Endodermal cell (in vitro differentiated cells): ENCODE results near the gene GALR1. TPM values are rescaled to one million over a fixed set of nuclear protein-coding genes. Genes with fewer than 3 reads are reported as not detected.

ENCODE experiments used
- DNase-seq: peaks from one replicate; pipeline ENCODE4 v3.0.0-alpha.2; 2017
- H3K27ac ChIP-seq: 2 replicates; pipeline ENCODE4 v1.5.1; 2013; ENCODE audit warnings: mild to moderate bottlenecking, low read depth, low read length, moderate library complexity
- H3K27me3 ChIP-seq: 2 replicates; pipeline ENCODE4 v1.6.1; 2013; ENCODE audit warnings: mild to moderate bottlenecking, low read length, moderate library complexity; ENCODE audit not compliant: insufficient read depth, control insufficient read depth, poor library complexity, severe bottlenecking
- H3K36me3 ChIP-seq: 2 replicates; pipeline ENCODE4 v1.7.0; 2013; ENCODE audit warnings: mild to moderate bottlenecking, low read length, moderate library complexity; ENCODE audit not compliant: control insufficient read depth, insufficient read depth
- H3K4me1 ChIP-seq: one replicate; pipeline ENCODE4 v1.7.0; 2013; ENCODE audit warnings: low read length; ENCODE audit not compliant: control insufficient read depth, insufficient read depth
- H3K4me3 ChIP-seq: 2 replicates; pipeline ENCODE4 v1.5.1; 2013; ENCODE audit warnings: mild to moderate bottlenecking, low read length, moderate library complexity
- H3K9ac ChIP-seq: 2 replicates; pipeline ENCODE4 v1.6.1; 2013; ENCODE audit warnings: mild to moderate bottlenecking, low read length, moderate library complexity; ENCODE audit not compliant: poor library complexity, severe bottlenecking; ENCODE audit errors: extremely low read depth
- H3K9me3 ChIP-seq: 2 replicates; pipeline ENCODE4 v1.6.1; 2013; ENCODE audit warnings: mild to moderate bottlenecking, low read length, moderate library complexity; ENCODE audit not compliant: control insufficient read depth
- H3K27ac Mint-ChIP-seq: 2 replicates; pipeline ENCODE4 v1.8.0; 2020; ENCODE audit warnings: mixed read lengths
- H3K27me3 Mint-ChIP-seq: 2 replicates; pipeline ENCODE4 v1.8.0; 2021; ENCODE audit warnings: mild to moderate bottlenecking, mixed read lengths; ENCODE audit not compliant: insufficient read depth
- H3K36me3 Mint-ChIP-seq: 2 replicates; pipeline ENCODE4 v1.8.0; 2020; ENCODE audit warnings: low read depth, mixed read lengths
- H3K4me1 Mint-ChIP-seq: 2 replicates; pipeline ENCODE4 v1.8.0; 2020; ENCODE audit warnings: mixed read lengths
- H3K4me3 Mint-ChIP-seq: 2 replicates; pipeline ENCODE4 v1.8.0; 2020; ENCODE audit warnings: mild to moderate bottlenecking, moderate library complexity, mixed read lengths
- H3K9me3 Mint-ChIP-seq: 2 replicates; pipeline ENCODE4 v1.8.0; 2020; ENCODE audit warnings: mild to moderate bottlenecking, mixed read lengths
- WGBS, 2 experiments: methylation state at CpG; one replicate each; pipeline versions ENCODE4 v1.1.5 to v1.1.7; 2013; ENCODE audit warnings: missing lambda C conversion rate in 2 of 2, mixed read lengths in 1 of 2; ENCODE audit not compliant: insufficient coverage in 1 of 2, insufficient read length in 1 of 2; 5-methylcytosine and 5-hydroxymethylcytosine counted together
- total RNA-seq, 2 donors: library from RNA; stranded (reverse); fragmentation: NEBNext Ultra II Directional in 1 of 2; extraction: Animal tissue kit (Norgen Biotek cat#: 25700) in 1 of 2; gene quantifications; 2 replicates in 1 of 2; 3 replicates in 1 of 2; pipeline ENCODE4 v1.2.1, GENCODE V29; 2021
- TF ChIP-seq, protein P1 (sequence below): fragments of 200-600 bp; sonication (generic); conservative IDR thresholded peaks from 2 replicates; pipeline ENCODE4 v1.5.0; 2021; ENCODE audit warnings: antibody characterized with exemption, mild to moderate bottlenecking

GALR1 gene
- total RNA-seq, 2 donors from 2014 or later = 0.04 TPM; not detected in 1

DNA sequence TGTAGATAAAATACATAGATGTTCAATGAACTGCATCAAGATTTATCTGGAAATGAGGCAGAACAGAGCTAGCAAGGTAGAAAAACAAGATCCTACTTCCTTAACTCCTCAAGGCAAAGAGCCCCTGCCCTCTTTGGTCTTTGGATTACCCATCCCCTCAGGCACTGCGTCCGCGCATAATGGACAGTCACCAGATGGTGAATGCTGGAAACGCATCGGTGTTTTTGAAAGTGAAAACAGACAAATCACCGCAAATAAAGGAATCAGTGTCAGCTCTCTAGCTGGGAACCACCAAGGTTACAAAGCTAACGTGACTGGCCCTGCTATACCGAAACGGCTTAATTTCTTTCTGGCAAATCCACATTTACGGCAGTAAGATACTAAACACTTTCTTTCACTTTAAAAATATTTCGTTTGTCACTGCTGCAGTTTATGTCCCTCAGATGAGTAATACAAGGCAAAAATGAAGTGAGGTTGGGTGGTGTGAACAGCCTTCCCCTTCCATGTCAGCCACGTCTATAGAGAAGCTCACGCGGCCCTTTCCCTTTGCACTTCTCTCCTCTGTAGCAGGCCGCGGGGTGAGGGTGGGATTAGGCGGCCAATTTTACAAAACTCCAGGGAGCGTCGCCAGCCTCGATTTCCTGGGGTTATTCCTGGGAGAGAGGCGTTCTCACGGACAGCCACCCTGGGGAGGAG is 627 bp upstream of the GALR1 start:
- Mint-ChIP-seq H3K9me3 (peaks cover 12% of the 10 kb centered on the region), H3K4me1 (peaks cover 10% of the 10 kb centered on the region), H3K4me3 (peak overlapping the region; percentile 54), H3K27me3 (peaks cover 88% of the 10 kb centered on the region), H3K36me3 (no peaks in the 10 kb centered on the region), H3K27ac (no peak overlapping the region)
- TF ChIP-seq, protein P1, sequence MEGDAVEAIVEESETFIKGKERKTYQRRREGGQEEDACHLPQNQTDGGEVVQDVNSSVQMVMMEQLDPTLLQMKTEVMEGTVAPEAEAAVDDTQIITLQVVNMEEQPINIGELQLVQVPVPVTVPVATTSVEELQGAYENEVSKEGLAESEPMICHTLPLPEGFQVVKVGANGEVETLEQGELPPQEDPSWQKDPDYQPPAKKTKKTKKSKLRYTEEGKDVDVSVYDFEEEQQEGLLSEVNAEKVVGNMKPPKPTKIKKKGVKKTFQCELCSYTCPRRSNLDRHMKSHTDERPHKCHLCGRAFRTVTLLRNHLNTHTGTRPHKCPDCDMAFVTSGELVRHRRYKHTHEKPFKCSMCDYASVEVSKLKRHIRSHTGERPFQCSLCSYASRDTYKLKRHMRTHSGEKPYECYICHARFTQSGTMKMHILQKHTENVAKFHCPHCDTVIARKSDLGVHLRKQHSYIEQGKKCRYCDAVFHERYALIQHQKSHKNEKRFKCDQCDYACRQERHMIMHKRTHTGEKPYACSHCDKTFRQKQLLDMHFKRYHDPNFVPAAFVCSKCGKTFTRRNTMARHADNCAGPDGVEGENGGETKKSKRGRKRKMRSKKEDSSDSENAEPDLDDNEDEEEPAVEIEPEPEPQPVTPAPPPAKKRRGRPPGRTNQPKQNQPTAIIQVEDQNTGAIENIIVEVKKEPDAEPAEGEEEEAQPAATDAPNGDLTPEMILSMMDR = no peak
- Histone ChIP-seq H3K27me3 (peaks cover 75% of the 10 kb centered on the region), H3K27ac (no peak overlapping the region), H3K36me3 (no peaks in the 10 kb centered on the region), H3K4me1 (no peaks in the 10 kb centered on the region), H3K9me3 (peaks cover 9% of the 10 kb centered on the region), H3K4me3 (peak overlapping the region; percentile 72), H3K9ac (no peak overlapping the region)
- DNase-seq = no peak
- WGBS, 2 experiments = 30 to 37% methylated on average over 9 to 17 of the region's 22 CpGs

DNA sequence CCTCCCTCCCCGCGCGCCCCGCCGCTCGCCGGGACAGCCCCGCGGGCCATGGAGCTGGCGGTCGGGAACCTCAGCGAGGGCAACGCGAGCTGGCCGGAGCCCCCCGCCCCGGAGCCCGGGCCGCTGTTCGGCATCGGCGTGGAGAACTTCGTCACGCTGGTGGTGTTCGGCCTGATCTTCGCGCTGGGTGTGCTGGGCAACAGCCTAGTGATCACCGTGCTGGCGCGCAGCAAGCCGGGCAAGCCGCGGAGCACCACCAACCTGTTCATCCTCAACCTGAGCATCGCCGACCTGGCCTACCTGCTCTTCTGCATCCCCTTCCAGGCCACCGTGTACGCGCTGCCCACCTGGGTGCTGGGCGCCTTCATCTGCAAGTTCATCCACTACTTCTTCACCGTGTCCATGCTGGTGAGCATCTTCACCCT is 865 bp downstream of the GALR1 start:
- Histone ChIP-seq H3K27ac (no peak overlapping the region), H3K36me3 (no peaks in the 10 kb centered on the region), H3K9me3 (peaks cover 9% of the 10 kb centered on the region), H3K27me3 (peaks cover 81% of the 10 kb centered on the region), H3K4me1 (no peaks in the 10 kb centered on the region), H3K4me3 (peak overlapping the region; percentile 53), H3K9ac (no peak overlapping the region)
- WGBS, 2 experiments = 0 to 1% methylated on average over 21 to 40 of the region's 40 CpGs
- Mint-ChIP-seq H3K4me3 (peak overlapping the region; percentile 54), H3K9me3 (peaks cover 12% of the 10 kb centered on the region), H3K27me3 (peaks cover 82% of the 10 kb centered on the region), H3K4me1 (peaks cover 14% of the 10 kb centered on the region), H3K27ac (no peak overlapping the region), H3K36me3 (no peaks in the 10 kb centered on the region)
- peak; percentile 74 for DNase-seq
- TF ChIP-seq, protein P1 = no peak

DNA sequence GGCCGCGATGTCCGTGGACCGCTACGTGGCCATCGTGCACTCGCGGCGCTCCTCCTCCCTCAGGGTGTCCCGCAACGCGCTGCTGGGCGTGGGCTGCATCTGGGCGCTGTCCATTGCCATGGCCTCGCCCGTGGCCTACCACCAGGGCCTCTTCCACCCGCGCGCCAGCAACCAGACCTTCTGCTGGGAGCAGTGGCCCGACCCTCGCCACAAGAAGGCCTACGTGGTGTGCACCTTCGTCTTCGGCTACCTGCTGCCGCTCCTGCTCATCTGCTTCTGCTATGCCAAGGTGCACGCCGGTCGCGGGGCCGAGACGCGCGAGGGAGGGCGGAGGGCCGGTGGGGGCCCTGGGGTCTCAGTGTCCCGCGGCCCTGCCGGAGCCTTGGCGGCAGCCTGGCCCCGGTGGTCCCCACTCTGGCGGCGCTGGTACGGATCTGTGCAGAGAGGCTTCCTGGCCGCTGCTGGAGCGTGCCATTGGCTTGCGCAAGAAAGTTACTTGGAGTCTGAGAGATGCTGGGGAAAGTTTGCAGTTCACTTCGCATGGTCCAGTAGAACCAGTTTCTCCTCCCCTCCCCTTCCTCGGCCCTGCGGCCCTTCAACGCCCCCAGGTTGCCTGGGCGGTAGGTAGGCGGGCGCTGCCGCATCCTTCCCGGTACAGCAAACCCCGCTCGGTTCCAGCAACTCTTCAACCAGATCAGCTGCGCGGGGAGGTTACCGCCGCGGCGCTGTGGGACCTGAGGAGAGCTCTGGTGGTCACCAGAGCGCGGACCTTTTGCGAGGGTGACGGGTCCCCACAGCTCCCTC is 1.5 kb downstream of the GALR1 start:
- WGBS, 2 experiments = 4% methylated on average over 23 to 67 of the region's 67 CpGs
- Histone ChIP-seq H3K27ac (no peak overlapping the region), H3K9me3 (peaks cover 9% of the 10 kb centered on the region), H3K36me3 (no peaks in the 10 kb centered on the region), H3K27me3 (peaks cover 81% of the 10 kb centered on the region), H3K9ac (no peak overlapping the region), H3K4me1 (no peaks in the 10 kb centered on the region), H3K4me3 (peak overlapping the region; percentile 53)
- peak; percentile 82 for DNase-seq
- TF ChIP-seq, protein P1 = no peak
- Mint-ChIP-seq H3K9me3 (peaks cover 12% of the 10 kb centered on the region), H3K36me3 (no peaks in the 10 kb centered on the region), H3K4me3 (peak overlapping the region; percentile 54), H3K27ac (no peak overlapping the region), H3K4me1 (peaks cover 14% of the 10 kb centered on the region), H3K27me3 (peaks cover 78% of the 10 kb centered on the region)
